ENCODE measurements around the gene PDLIM1.

GRCh38 chr10:95314192-95314918 is 23.6 kb upstream of the PDLIM1 start:
- no peak for TF ChIP-seq RFX5 (IDR thresholded peaks at IDR 0.05; ENCODE audit: borderline replicate concordance, low read depth, low read length)
- no peak for TF ChIP-seq RAD21 (IDR thresholded peaks at IDR 0.05 in 1 of 2, conservative IDR thresholded peaks at IDR 0.05 in 1 of 2; ENCODE audit: low read depth in 2 of 2, low read length in 2 of 2)
- no peak for TF ChIP-seq POLR2AphosphoS5 (IDR thresholded peaks at IDR 0.05; ENCODE audit: low read depth, low read length)
- TF ChIP-seq EZH2 (IDR thresholded peaks at IDR 0.05; ENCODE audit: low read depth, low read length, severe bottlenecking): no peak
- no peak for TF ChIP-seq TAF1 (IDR thresholded peaks at IDR 0.05; ENCODE audit: low read depth, low read length)
- no peak for TF ChIP-seq CHD7 (IDR thresholded peaks at IDR 0.05; ENCODE audit: insufficient replicate concordance, low read length)
- TF ChIP-seq EP300 (IDR thresholded peaks at IDR 0.05; ENCODE audit: borderline replicate concordance in 1 of 2, low read depth in 2 of 2, low read length in 2 of 2): no peak

All from H1 (cell line).